GM21360 (cell line): ENCODE data around the gene SPTBN4.

ENCODE experiments used
- ATAC-seq: cut with Tn5 transposase; IDR thresholded peaks from one replicate; pipeline ENCODE4 v1.9.1; 2021; ENCODE audit warnings: mild to moderate bottlenecking, moderate library complexity; ENCODE audit not compliant: unreplicated experiment

Gene SPTBN4

GRCh38 chr19:40600570-40601133 lies 133.9 kb downstream of the SPTBN4 start:
- ATAC-seq: no peak

GRCh38 chr19:40601134-40601974 lies 134.6 kb downstream of the SPTBN4 start, which contains the start of gene LTBP4:
LTBP4 (plus strand) TSS chr19:40601369; CDS start chr19:40601388, 19 bp downstream.
- no peak for ATAC-seq

DNA sequence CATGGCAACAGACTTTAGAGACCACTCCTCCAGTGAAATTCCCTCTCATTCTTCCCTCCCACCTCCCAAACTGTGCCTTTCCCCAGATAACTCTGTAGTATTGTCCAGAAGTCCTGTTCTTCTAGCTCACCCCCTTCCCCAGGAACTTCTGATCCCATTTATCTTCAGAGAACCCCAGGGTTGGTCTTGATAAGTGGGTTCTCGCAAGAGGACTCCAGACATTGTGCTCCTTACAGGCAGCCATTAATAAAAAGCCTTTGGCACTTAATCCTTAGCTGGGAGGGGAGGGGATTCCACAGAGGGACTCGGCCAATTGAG lies 136.2 kb downstream of the SPTBN4 start:
- no peak for ATAC-seq

DNA sequence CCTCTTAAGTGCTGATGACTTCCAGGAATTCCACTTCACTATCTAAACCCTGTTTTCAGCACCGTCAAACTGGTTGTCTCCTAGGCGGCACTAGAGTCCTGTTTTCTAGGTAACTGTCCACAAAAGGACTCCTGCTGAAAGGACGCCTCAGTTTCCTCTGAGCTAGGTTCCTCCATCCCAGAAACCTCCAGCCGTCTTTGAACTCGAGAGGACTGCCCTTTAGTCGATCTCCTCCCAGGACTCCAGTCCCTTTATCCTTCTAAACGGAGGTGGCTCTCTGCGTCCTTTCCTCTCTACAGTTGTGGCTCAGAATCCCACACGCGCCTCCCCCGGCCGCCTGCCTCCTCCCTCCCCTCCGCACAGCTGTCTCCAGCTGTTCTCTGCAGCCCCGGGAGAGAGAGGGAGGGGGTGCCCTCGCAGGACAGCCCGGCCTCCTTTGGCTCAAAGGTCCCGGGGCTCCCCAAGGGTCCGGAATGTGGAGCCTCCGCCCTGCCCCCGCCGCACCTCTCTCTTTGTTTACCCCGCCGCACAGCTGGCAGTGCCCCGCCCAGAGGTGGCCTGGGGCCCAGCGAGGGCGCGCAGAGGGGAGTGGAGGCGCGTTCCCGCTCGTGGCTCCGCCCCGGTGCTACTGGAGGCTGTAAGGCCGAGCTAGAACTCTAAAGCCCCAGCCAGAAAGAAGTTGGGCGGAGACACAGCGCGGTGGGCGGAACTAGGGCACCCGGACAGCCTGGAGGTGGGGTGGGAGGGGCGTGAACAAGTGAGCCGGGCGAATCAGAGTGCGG lies 136.8 kb downstream of the SPTBN4 start:
- peak; percentile 43 for ATAC-seq

GRCh38 chr19:40604171-40604646 lies 137.4 kb downstream of the SPTBN4 start:
- ATAC-seq: no peak

- ATAC-seq: no peak
Observed at GRCh38 chr19:40604647-40605215, 137.9 kb downstream of the SPTBN4 start.

- no peak for ATAC-seq
Observed at GRCh38 chr19:40605216-40605971, 138.6 kb downstream of the SPTBN4 start.

DNA sequence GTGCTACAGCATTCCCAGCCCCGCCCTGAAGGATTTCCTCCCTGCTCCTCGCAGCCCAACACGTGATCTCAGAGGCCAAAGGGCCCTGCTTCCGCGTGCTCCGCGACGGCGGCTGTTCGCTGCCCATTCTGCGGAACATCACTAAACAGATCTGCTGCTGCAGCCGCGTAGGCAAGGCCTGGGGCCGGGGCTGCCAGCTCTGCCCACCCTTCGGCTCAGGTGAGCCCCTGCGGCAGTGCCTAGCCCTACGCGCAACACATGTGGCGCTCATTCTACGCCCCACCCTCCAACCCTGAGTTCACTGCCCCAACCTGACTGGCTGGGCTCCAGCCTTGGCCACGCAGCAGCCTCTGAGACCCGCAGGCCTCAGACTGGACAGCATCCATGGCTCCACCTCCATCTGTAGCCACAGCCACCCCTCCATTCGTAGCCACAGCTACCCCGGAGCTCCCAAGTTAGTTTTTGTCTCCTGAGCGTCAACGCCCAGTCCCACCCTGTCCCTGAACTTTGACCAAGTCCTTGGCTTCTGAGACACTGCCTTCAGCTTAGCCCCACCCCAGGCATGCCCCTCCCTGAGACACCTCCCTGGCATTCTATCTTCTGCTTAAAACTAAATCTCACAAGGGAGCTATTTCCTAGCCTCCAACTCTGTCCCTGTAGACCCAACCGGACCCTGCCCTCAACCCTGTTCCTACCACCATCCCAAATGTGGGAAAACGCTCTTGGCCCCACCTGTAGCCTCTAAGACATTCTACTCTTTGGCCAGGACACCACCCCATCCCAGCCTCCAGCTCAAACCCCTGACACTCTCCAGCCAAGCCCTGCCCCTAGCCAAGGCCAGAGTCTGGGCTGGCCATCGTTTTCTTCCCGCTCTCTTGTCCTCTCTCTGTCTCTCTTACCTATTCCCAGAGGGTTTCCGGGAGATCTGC lies 140.8 kb downstream of the SPTBN4 start:
- no peak for ATAC-seq

DNA sequence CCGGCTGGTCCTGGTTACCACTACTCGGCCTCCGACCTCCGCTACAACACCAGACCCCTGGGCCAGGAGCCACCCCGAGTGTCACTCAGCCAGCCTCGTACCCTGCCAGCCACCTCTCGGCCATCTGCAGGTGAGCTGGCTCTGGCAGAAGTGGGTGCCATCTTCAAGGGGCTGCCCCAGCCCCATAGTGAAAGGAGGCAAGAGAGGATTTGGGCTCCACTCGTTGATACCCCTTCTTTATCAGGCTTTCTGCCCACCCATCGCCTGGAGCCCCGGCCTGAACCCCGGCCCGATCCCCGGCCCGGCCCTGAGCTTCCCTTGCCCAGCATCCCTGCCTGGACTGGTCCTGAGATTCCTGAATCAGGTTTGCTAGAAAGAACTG lies 141.4 kb downstream of the SPTBN4 start:
- ATAC-seq: no peak

DNA sequence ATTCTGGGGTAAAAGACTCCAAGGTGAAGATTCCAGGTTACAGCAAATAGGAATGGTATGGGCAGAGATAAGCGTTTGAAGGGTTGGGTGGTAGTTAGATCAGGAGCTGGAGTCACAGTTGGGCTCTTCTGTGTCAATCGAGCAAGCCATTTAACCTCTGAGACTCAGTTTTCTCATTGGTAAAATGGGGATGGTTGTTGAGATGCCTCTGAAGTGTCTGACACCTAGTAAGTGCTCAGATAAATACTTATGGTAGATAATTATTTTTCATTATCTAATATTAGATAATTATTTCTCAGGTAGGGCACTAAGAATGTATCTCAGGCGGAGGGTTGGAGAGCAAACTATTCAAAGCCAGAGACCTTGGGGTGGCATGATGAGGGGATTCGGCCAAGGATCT lies 142.2 kb downstream of the SPTBN4 start:
- no peak for ATAC-seq

- ATAC-seq: peak; percentile 50
Observed at GRCh38 chr19:40609561-40610395, 143.0 kb downstream of the SPTBN4 start.

DNA sequence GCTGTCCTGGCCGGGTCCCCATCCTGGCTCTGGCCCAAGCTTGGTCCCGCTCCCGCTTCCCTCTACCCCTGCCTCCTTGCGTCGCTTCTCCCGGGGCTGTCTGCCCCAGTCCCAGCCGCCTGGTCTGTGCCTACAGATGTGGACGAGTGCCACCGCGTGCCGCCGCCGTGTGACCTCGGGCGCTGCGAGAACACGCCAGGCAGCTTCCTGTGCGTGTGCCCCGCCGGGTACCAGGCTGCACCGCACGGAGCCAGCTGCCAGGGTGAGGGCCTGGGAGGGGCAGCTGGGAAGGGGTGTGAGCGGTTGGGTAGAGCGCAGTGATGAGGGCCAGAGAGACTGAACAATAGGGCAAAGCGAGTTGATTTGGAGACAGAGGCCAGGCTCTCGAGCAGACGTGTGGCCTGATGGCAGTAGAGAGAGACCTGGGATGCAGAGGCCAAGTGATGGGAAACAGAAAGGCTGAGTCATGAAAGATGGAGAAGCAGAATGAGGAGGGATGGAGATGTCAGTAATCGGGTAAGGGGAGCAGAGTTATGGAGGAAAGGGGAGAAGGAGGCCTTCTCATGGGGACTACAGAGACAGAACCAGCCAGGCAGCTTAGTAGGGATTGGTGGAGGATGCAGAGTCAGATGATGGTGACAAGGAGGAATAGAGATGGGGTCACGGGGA lies 143.7 kb downstream of the SPTBN4 start:
- ATAC-seq: peak; percentile 7

- no peak for ATAC-seq
Observed at GRCh38 chr19:40611096-40611495, 144.3 kb downstream of the SPTBN4 start.

GRCh38 chr19:40611900-40612698 lies 145.3 kb downstream of the SPTBN4 start:
- no peak for ATAC-seq

- ATAC-seq: no peak
Observed at GRCh38 chr19:40612831-40613689, 146.3 kb downstream of the SPTBN4 start.
